Measurements from ENCODE around the gene NCF4.
A peak's percentile ranks its signal among the peaks of the same experiment; 100 is the strongest.

Gene NCF4

DNA sequence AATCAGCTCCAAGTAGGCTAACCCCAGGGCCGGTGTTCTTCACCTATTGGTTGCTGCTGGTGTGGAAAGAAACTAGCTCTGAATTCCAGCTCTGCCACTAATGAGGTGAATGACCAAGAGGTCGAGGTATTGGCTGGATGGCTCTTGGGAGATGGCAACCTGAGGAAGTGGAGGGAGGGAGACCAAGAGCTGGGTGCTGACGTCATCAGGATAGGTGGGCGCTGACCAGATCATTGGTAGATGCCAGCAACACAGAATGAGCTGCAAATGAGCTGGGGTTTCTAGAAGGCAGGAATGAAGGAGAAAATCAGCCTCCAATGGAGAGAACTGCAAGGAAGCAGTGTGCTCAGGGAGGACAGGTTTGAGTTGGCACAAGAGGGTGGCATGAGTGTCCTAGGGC is 37.9 kb downstream of the NCF4 start:
- no peak overlapping the region for H3K27ac ChIP-seq
- TF ChIP-seq CTCF (IDR thresholded peaks at IDR 0.05) (no peak), ZFX (IDR thresholded peaks at IDR 0.05; ENCODE audit: borderline replicate concordance) (no peak)

GRCh38 chr22:36899498-36899897 is 38.7 kb downstream of the NCF4 start:
- no peak overlapping the region for H3K27ac ChIP-seq
- TF ChIP-seq CTCF (IDR thresholded peaks at IDR 0.05) (no peak), ZFX (IDR thresholded peaks at IDR 0.05; ENCODE audit: borderline replicate concordance) (no peak)

DNA sequence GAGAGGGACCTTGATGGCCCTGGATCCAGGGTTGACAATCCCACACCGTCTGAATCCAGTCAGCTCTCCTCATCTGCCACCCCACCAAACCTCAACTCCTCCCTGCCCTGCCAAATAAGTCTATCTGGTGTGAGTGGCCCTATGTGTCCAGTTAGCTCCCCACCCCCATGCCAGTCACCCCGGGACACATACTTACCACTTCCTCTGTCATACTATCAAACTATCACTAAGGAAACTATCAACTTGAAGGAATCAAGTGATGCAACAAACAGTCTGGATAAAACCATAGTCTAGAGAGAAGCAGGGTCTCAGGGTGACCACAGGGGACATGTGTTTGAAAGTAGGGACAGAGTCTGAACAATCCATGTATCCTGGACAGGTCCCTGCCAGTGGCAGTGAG is 39.4 kb downstream of the NCF4 start:
- TF ChIP-seq ZFX (IDR thresholded peaks at IDR 0.05; ENCODE audit: borderline replicate concordance) (no peak), CTCF (IDR thresholded peaks at IDR 0.05) (no peak)
- H3K27ac ChIP-seq: no peak overlapping the region

GRCh38 chr22:36900880-36901279 is 40.1 kb downstream of the NCF4 start:
- TF ChIP-seq CTCF (IDR thresholded peaks at IDR 0.05) (no peak), ZFX (IDR thresholded peaks at IDR 0.05; ENCODE audit: borderline replicate concordance) (no peak)
- H3K27ac ChIP-seq: no peak overlapping the region

DNA sequence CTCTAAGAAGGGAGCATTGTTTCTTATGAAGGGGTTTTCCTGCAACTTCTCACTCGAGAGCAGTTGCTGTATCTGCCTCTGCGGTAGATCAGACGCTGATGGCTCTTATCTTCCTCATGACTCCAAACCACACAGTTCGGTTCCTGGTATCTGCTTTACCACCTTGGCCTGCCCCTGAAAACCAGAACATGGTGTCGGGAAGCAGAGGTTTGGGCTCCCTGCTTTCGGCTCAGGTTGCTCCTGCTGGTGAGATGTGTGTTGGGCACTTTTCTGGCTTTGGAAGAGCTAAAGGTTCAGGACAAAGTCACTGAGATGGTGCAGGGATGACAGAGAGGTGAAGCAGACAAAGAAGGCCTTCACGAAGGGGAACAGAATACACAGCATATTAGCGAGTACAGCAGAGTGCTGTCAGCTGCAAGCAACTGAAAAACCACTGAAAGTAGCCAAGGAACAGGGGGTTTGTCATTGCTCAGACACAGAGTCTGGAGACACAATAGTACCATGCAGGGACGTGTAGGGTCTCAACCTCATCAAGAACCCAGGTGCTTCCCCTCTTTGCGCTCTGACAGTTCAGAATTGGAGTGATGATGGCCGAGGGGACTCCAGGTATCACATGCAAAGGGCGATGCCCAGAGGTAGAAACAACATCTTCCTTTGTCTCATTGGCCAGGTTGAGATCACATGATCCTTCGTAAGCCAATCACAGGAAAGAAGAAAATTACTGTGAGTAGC is 40.8 kb downstream of the NCF4 start:
- no peak overlapping the region for H3K27ac ChIP-seq
- TF ChIP-seq CTCF (IDR thresholded peaks at IDR 0.05) (no peak), ZFX (IDR thresholded peaks at IDR 0.05; ENCODE audit: borderline replicate concordance) (no peak)

- no peak overlapping the region for H3K27ac ChIP-seq
- TF ChIP-seq CTCF (IDR thresholded peaks at IDR 0.05) (no peak), ZFX (IDR thresholded peaks at IDR 0.05; ENCODE audit: borderline replicate concordance) (no peak)
Observed at GRCh38 chr22:36902143-36902926, 41.5 kb downstream of the NCF4 start.

- TF ChIP-seq CTCF (IDR thresholded peaks at IDR 0.05) (peak; percentile 27), ZFX (IDR thresholded peaks at IDR 0.05; ENCODE audit: borderline replicate concordance) (no peak)
- H3K27ac ChIP-seq: no peak overlapping the region
Observed at GRCh38 chr22:36904260-36904880, 43.6 kb downstream of the NCF4 start.

Measured in 22Rv1 (cell line).